Measurements from ENCODE around the gene RTN4R.

The RTN4R gene

DNA sequence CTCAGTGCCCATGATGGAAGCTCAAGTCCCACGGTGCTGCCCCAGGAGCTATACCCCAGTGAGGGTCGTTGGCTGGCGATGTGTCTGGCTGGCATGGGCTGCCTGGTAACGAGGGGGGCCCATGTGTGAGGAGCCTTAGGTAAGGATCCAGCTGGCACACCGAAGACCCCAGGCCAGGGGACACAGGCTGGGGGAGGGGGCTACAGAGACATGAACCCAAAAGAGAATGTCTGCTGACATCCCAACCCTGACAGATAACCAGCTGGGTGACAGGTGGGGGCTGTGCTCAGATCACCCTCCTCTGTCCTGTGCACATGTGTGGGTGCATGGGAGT, 39.2 kb downstream of the RTN4R start:
- no peak for DNase-seq (ENCODE audit: low spot score)

DNA sequence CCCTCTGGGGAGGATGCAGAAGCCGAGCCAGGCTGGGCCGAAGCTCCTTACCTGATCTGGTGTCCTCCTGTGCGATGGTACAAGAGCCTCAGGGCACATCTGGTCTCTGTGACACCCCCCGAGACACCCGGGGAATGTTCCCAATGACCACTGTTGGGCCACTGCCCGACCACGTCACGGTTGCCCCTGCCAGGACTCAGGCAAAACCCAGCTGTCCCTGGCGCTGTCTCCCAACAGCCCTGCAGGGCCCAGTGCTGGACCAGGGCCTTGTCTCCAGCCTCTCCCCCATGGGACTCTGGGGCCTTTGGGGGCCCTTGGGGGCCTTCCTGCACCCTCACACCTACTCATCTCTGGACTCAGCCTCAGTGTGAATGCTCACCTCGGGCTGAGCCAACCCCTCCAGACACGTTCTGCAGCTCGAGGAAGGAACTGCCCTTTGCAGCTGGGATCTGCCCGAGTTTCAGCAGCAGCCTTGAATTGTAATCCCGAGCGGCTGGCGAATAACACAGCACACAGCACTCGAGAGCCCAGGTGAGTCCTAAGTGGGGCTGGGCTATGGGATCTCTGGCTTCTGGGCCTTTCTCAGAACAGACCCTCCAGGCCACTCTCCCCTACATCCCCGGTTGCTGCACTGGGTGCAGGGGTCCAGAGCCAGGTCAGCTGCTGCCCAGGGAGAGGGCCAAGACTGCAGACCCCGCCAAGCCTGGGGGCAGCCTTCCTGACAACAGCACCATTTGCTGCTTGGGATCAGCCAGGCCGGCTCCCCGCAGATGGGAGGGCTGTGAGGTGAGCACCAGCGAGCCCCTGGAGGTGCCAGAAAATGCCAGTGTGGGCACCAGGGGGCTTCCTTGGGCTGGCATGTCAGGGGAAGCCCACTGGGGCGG, 39.8 kb downstream of the RTN4R start:
- DNase-seq (ENCODE audit: low spot score), result no peak

DNA sequence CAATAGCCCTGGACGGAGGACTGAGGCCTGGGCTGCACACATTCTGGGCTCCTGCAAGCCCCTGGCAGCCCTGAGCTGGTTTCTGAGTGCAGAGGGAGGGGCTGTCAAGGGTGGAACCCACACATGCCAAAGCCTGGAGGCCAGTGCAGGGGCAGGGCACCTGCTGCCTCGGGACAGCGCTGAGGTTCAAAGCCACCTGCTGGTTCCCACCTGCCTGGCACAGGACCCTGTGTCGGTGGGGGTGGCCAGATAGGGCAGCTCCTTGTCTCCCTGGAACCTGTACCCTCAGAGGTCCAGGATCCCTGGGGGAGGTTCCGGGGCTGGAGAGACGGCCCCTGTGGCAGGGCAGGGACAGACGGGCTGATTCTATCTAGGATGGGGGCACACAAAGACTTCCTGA, 40.8 kb downstream of the RTN4R start:
- no peak for DNase-seq (ENCODE audit: low spot score)

DNA sequence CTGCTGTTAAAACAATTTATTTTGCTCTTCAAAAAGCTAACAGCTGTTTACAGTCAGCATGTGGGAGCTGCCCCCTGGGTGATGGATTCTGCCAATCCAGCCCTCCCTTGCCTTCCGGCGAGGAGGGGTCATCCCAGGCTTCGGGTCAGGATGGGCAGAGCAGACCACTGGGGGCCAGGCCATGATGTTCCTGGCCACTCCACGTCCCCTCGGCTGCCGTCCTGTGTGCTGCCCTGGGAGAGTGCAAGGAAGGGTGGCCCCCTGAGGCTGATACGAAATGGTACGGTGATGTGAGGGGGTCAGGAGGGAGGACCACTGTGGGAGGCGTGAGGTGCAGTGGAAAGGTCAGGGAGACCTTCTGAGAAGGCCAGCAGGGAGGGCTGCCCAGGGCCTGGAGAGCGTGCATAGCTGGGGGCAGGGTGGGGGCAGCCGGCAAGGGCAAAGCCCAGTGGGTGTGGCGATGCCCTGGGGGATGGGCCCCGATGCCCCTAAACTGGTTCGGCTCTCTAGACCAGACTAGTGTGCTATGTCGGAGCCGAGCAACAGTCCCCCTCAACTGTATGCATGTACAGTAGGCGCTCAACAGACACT, 41.3 kb downstream of the RTN4R start:
- DNase-seq (ENCODE audit: low spot score), result no peak

DNA sequence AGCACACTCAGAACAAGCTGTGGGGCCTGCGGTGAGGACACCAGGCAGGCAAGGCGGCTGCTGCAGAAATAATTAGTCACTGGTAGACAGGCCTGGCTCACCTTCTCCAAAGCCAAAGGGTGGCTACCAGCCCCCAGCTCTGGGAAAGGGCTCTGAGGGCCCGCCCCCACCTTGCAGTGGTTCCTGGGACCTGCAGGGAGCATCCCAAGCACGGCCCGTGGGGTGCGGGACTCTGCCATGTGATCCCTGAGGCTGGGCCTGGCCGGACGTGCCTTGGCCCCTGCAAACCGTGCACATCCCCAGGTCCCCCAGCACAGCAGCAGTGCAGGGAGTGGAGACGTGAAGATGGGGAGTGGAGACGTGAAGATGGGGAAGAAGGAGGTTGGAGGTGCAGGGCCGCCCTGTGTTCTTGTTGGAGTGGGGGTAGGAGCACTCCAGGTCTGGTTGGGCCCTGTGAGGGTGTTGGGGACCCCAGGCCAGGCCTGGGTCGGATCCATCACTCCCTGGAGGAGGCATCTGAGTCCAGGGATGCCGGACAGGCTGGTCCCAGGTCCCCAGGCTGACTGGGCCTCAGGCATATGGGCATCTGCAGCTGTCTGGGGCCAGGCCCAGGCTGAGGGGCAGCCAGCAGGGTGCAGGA, 41.9 kb downstream of the RTN4R start:
- DNase-seq (ENCODE audit: low spot score), result no peak

DNA sequence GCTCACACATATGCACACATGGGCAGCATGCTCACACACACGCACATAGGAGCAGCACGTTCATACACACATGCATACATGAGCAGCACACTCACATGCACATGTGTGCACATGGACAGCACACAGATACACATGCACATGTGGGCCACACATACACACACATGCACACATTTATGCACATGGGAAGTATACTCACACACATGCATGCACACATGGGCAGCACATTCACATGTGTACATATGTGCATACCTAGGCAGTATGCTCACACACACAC, 42.5 kb downstream of the RTN4R start:
- DNase-seq (ENCODE audit: low spot score), result no peak

DNA sequence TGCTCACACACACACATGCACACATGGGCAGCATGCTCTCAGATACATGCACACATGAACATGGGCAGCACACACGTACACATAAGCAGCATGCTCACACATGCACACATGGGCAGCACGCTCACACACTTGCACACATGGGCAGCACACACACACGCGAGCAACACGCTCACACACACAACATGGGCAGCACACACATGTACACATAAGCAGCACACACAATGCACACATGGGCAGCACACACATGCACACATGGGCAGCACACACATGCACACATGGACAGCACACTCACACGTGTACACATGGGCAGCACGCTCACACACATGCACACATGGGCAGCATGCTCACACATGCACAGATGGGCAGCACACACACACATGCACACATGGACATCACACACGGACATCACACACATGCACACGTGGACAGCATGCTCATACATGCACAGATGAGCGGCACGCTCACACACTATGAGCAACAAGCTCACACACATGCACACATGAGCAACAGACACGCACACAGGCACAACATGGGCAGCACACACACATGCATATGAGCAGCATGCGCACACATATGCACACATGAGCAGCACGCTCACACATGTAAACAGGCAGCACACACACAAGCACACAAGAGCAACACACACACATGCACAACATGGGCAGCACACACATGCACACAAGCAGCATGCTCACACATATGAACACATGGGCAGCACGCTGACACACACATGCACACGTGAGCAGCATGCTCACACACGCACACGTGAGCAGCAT, 43.0 kb downstream of the RTN4R start:
- DNase-seq (ENCODE audit: low spot score), result no peak

DNA sequence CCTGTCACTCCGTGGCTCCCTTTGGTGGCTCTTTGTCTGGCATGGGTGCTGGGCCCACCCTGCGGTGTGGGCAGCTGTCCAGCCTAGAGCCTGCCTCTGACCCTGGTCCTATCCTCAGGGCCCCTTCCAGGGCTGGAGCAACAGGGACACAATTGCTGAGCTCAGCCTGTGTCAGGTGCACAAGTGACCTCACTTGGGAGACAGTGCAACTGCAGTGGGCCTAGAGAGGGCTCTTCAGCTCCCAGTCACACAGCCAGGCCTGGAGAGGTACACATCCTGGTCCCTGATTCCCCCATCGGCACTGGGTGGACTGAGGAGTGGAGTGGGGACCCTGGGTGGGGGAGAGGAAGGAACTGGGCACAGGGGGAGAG, 43.9 kb downstream of the RTN4R start:
- DNase-seq (ENCODE audit: low spot score), result no peak

DNA sequence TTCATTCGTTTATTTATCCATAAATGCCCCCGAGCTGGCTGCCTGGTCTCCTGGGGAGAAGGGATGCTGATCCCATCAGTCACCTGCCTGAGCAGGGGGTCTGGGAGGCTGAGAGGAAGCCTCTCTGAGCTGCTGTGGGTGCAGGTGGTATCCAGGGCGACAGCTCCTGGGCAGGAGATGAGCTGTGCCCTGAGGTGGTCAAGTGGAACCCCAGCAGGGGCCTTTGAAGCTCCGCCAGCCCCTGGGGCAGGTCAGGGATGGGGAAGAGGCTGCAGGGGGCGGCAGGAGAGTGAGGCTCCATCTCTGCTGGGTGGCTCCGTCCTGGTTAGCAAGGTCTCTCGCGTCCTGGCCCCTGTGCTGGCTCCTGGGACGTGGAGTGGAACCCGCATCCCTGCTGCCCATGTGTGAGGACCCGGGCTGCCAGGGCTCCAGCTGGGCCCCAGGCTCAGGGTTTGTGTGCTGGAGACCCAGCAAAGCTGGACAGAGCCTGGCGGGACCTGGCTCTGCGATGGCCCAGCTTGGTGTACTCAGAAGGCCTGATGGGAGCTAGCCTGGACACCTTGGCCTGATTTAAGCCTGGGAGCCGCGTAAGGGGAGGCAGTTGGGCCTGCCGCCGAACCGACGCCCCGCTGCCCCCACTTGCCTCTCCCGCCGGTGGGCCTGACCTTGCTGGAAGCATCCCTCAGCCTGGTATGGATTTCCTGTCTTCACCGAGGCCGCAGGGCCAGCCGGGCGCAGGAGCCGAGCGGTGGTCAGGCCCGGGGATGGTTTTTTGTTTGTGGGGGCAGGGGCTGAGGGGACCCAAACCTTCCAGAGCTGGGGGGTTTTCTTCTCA, 44.5 kb downstream of the RTN4R start:
- DNase-seq (ENCODE audit: low spot score), result no peak

DNA sequence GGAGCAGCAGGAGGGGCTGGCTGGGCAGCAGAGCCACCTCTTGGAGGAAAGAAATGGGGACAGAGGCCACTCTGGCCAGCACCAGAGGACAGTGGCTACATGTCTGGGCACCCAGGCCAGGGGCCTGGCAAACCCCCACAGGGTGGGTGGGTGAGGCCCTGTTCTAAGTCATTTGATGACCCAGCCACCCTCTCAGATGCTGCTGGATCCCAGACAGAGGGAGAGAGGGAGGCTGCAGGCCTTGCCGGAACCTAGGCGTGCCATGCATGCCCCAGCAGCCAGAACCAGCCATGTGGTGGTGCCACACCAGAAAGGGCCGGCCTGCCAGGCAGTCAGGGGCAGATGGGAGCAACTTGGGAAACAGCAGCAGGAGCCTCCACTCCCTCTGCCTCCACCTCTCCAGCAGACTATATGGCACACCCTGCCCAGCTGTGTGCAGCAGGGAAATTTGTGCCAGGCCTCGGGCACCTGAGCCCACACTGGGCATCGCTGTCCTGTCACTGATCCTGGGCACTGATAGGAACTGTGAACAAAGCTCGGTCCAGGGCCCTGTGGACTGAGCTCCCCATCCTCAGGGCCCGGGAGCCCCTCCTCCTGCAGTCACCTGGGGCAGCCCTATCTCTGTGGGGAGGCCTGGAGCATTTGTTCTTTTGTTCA, 45.2 kb downstream of the RTN4R start:
- DNase-seq (ENCODE audit: low spot score), result no peak

DNA sequence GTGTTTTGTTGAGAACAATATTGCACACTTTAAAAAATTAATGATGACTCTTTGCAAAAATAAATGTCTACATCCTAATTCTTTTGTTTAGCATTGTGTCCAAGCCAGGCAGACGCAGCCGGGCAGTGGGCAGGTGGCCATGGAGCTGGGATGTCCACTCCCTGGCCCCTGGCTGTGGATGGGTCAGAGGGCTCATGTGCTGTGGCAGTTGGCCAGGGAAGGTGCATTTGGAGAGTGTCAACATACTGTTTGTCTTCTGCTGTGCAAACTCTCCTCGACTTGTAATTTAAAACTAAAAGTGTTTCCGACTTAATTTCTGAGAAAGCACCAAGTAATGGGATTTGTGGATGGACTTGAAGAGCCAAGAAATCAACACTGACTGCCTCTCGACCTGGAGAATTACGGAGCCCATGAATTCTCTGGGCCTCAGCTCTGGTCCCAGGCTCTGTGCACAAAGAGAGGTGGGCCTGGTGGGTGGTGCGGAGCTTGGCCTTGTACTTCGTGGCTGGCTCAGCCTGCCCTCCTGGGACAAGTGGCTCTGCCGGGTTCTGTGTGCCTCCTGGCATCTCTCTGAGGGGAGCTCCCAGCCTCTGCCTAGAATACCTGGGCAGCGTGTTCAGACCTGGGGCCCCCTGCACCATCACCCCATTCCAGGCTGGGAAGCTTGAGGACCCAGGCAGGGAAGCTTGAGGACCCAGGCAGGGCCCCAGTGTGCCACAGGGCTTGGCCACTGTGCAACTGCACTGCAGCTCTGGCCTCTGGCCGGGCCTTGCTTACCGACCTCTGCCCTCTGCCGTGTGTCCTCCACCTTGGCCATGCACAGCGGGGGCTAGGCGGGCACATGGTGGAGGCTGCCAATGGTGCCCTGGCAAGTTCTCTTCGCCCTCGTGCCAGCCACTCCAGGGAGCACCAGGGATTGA, 46.4 kb downstream of the RTN4R start:
- no peak for DNase-seq (ENCODE audit: low spot score)

DNA sequence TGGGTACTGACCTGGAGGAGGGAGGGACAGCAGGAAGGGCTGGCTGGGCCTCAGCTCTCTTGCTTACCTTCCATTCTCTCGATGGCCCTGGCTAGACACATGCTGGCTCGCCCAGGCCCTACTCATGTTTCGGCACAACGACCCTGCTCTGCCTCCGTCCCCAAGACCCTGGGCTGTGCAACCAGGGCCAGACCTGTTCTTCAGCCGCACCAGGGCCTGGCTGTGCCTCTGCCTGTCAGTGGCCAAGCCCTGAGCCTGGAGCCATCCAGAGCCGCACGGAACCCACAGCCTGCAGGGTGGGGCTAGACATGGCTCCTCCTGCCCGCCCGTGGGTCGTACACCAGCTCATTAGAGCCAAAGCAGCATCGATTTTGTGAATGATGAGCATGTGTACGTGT, 47.5 kb downstream of the RTN4R start:
- no peak for DNase-seq (ENCODE audit: low spot score)

DNA sequence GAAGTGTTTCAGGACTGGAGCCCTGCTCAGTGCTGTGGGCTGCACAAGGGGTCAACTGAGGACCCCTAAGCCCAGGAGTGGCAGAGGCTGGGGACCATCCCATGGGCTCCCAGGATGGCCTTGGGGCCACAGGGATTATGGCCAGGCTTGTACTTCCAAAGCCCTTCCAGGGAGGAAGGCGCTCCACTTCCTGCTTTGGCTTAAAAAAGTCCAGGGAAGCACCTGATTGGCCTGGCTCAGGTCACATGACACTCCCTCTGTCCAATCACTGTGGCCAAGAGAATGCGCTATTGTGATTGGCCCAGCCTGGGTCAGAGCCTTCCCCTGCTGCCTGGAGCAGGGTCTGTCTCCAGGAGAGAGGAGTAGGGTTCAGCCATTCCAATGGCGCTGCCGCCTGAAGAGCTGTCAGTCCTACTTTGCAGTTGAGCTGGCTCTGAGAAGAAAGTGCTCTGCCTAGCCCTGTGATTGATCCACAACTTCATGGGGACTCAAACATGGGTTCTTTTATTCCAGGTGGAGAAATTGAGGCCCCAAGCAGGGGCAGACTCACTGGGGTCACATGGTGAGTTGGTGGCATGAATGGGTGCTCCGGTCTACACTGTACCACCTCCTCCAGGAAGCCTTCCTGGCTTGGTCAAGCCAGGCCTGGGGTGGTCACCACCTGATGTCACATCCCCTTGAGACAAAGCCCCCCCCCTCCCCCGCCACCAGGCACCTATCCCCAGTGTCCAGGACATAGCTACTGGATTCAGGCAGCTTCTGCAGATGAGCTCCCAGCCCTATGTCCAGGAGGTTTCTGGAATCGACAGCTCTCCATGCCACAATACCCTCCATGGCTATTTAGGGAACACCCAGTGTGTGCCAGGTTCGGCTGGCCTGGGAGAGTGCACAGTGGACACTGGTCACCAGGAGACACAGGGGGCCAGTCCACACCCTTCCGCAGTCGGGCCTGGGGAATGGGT, 48.2 kb downstream of the RTN4R start:
- no peak for DNase-seq (ENCODE audit: low spot score)

DNA sequence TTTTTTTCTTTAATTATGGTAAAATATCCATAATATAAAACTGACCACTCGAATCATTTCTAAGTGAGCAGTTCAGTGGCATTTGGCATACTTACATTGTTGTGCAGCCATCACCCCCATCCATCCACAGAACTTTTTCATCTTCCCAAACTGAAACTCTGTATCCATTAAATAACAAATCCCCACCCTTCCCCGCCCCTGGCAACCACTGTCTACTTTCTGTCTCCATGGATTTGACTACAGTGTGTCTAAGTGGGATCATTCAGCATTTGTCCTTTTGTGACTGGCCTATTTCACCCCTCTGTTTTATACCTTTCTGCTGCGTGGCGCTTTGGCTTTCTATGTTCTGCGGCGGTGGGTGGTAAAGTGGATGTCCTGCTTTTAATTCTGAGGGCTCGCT, 49.1 kb downstream of the RTN4R start:
- DNase-seq (ENCODE audit: low spot score), result no peak

DNA sequence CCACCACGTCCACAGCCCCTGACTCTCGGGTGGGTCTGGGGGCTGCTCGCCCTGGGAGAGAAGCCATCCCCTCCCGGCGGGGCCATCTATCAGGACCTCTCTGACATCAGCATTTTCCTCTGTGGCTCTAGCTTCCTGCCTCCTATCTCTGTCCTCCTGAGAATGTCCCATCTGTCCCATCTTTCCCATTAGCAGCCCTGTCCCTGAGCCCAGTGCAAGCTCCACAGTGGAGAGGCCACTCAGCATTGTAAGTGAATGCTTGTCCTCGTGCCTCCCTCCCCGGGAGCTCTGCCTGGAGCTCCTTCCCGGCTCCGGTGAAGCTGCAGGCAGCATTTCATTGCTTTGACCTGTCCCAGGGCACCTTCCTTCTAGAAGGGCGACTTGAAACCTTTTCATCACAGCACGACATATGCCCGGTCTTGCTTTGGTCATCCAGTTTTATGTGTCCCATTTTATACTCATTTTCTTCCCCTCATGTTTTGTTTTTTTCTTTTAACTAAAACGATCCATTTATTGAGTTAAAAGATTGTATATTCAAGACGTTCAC, 49.7 kb downstream of the RTN4R start:
- no peak for DNase-seq (ENCODE audit: low spot score)

DNA sequence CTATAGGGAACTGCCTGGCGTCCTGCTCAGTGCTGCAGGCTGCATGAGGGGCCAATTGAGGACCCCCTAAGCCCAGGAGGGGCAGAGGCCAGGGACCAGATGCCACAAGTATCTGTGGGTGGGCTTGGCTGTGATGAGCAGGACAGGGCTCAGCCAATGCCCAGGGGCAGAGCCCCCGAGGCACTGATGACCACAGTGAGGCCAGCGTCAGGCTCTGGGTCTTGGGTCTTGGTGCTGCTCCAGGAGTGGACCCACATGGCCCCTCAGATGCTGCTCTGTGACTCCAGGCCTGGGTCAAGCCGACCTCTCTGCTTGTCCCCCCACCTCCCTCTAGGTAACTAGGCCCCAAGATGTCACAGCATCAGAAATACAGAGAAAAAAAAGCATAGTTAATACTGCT, 50.6 kb downstream of the RTN4R start:
- DNase-seq (ENCODE audit: low spot score), result no peak

DNA sequence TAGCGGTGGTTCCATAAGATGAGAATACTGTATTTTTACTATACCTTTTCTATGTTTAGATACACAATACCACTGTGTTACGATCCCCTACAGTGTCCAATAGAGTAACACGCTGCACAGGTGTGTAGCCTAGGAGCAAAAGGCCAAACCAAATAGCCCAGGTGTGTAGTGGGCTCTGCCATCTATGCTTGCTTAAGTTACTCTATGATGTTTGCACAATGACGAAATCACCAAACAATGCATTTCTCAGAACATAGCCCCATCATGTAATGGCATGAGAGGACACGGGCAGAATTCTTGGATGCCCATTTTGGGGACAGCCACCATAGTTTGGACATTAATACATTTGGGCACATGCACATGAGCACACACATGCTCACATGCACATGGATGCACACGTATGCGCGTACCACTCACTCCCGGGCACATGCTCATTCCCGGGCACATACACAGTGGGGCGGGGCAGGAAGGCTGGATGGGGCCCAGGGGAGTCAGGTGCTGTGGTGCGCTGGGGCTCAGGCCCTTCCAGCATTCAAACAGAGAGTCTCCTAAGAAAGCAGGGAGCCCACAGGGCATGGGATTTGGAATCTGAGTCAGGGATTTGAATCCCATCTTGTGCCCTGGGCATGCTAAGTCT, 51.1 kb downstream of the RTN4R start:
- DNase-seq (ENCODE audit: low spot score), result no peak

DNA sequence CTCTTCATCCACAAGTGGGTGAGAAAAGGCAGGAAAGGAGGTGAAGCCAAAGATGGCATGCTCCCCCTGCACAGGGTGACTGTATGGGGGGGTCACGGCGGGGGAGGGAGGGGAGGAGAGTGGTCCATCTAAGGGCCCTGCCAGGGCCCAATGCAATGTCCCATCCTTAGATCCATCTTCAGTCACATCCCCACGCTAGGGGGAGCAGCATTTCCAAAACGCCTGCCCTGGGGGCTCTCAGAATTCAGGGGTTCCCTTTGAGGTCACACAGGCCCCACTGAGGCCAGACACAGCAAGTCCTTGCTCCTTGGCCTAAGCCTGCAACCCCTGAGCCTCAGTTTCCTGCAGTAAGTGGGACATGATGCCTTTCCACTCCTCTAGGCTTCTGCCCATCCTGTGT, 52.4 kb downstream of the RTN4R start:
- no peak for DNase-seq (ENCODE audit: low spot score)

DNA sequence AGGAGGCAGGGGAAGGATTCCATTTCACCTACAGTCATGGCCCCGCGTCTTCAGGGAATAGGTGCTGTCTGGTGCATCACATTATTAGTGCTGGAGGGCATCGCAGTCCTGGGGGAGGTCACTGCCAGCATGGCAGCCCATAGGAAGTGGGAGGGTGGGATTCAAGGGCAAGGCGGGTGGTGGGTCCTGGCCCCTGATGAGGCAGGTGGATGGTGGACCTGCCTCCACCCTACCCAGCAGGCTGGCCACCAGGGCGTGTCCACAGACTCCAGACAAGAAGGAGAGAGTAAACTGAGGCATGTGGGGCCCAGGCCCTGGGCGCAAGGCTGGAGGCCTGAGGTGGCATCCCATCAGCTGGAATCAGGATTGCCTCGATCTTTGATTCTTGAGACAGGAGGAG, 53.3 kb downstream of the RTN4R start:
- no peak for DNase-seq (ENCODE audit: low spot score)
